Measurements from ENCODE around the gene ZFYVE16. TPM values are rescaled to one million over a fixed set of nuclear protein-coding genes. Genes with fewer than 3 reads are reported as not detected.
A peak's percentile ranks its signal among the peaks of the same experiment; 100 is the strongest.

Gene ZFYVE16
- total and polyA plus RNA-seq, 2 of the 13 experiments (the other 11 are each of a cell fraction or from before 2014, with no cell fraction given) = 9.3 to 33.3 TPM

- TF ChIP-seq ZNF407 (CRISPR knock-in tag; IDR thresholded peaks at IDR 0.05; ENCODE audit: not compliant biosample characterization) (no peak), KLF15 (CRISPR knock-in tag; IDR thresholded peaks at IDR 0.05; ENCODE audit: borderline replicate concordance) (no peak), ZFX (CRISPR knock-in tag; IDR thresholded peaks at IDR 0.05; ENCODE audit: low read depth) (peak; percentile 91), ZNF629 (CRISPR knock-in tag; conservative IDR thresholded peaks at IDR 0.05) (0 out of 2 replicates have a peak, but pooled peaks have one; percentile 11), FOSL1 (CRISPR knock-in tag; IDR thresholded peaks at IDR 0.05; ENCODE audit: borderline replicate concordance) (no peak), SRSF4 (IDR thresholded peaks at IDR 0.05; ENCODE audit: low read depth, low read length, poor library complexity, severe bottlenecking) (no peak), ZNF138 (CRISPR knock-in tag; IDR thresholded peaks at IDR 0.05; ENCODE audit: low read depth) (no peak), RBM22 (optimal IDR thresholded peaks at IDR 0.05; ENCODE audit: low read length) (peak; percentile 57), ZNF563 (CRISPR knock-in tag; IDR thresholded peaks at IDR 0.05) (peak; percentile 59; the same call in 1 of the 2 replicates), KLF12 (CRISPR knock-in tag; IDR thresholded peaks at IDR 0.05; ENCODE audit: borderline replicate concordance) (0 out of 2 replicates have a peak, but pooled peaks have one; percentile 43), CAMTA2 (CRISPR knock-in tag; IDR thresholded peaks at IDR 0.05; ENCODE audit: borderline replicate concordance) (no peak), SP2 (CRISPR knock-in tag; IDR thresholded peaks at IDR 0.05) (0 out of 2 replicates have a peak, but pooled peaks have one; percentile 46), ZNF747 (CRISPR knock-in tag; IDR thresholded peaks at IDR 0.05; ENCODE audit: borderline replicate concordance) (no peak; the same call in 1 of the 2 replicates), SIX1 (CRISPR knock-in tag; IDR thresholded peaks at IDR 0.05; ENCODE audit: borderline replicate concordance) (peak; percentile 88; the same call in 1 of the 2 replicates), ZNF124 (CRISPR knock-in tag; IDR thresholded peaks at IDR 0.05) (peak; percentile 61; the same call in 1 of the 2 replicates), ZNF510 (CRISPR knock-in tag; IDR thresholded peaks at IDR 0.05; ENCODE audit: low read depth) (peak; percentile 92), CBX2 (IDR thresholded peaks at IDR 0.05; ENCODE audit: low read depth, low read length) (no peak), CBX2 (CRISPR knock-in tag; IDR thresholded peaks at IDR 0.05; ENCODE audit: low read depth) (no peak), ELF4 (CRISPR knock-in tag; IDR thresholded peaks at IDR 0.05; ENCODE audit: borderline replicate concordance) (no peak), ZNF652 (CRISPR knock-in tag; IDR thresholded peaks at IDR 0.05; ENCODE audit: borderline replicate concordance, low read depth) (peak; percentile 29; the same call in 1 of the 2 replicates), GFI1 (CRISPR knock-in tag; IDR thresholded peaks at IDR 0.05; ENCODE audit: borderline replicate concordance) (0 out of 2 replicates have a peak, but pooled peaks have one; percentile 37)
Observed at GRCh38 chr5:80487829-80488721, 80.2 kb downstream of the ZFYVE16 start, which contains the start of gene FAM151B (continued).
